Measurements from ENCODE around the gene SLC19A2.

- TF ChIP-seq CTCF (IDR thresholded peaks at IDR 0.05; ENCODE audit: control extremely low read depth in 1 of 3, insufficient read depth in 1 of 3, low read depth in 1 of 3, low read length in 3 of 3) (no peak), EGR1 (IDR thresholded peaks at IDR 0.05; ENCODE audit: borderline replicate concordance, low read depth, low read length) (no peak), POLR2A (IDR thresholded peaks at IDR 0.05; ENCODE audit: control extremely low read depth in 1 of 2, low read depth in 2 of 2, low read length in 2 of 2) (no peak), SP1 (IDR thresholded peaks at IDR 0.05; ENCODE audit: low read depth, low read length) (no peak), EP300 (IDR thresholded peaks at IDR 0.05; ENCODE audit: borderline replicate concordance in 1 of 2, low read depth in 2 of 2, low read length in 2 of 2) (no peak), TCF12 (IDR thresholded peaks at IDR 0.05; ENCODE audit: low read depth, low read length) (no peak), SIN3A (conservative IDR thresholded peaks at IDR 0.05 in 1 of 2, IDR thresholded peaks at IDR 0.05 in 1 of 2; ENCODE audit: low read depth in 1 of 2, low read length in 2 of 2) (no peak), EZH2 (IDR thresholded peaks at IDR 0.05; ENCODE audit: low read depth, low read length, severe bottlenecking) (no peak), ZNF274 (IDR thresholded peaks at IDR 0.05; ENCODE audit: borderline replicate concordance, extremely low read depth, low read length) (no peak), CHD2 (IDR thresholded peaks at IDR 0.05; ENCODE audit: low read length) (no peak), YY1 (IDR thresholded peaks at IDR 0.05; ENCODE audit: low read depth, low read length) (no peak)
Observed at GRCh38 chr1:169495916-169496315, 10.2 kb upstream of the SLC19A2 start.

All from H1 (cell line).